Mesenchymal stem cell (in vitro differentiated cells and primary cell): ENCODE measurements around the gene TXNDC11.

Experiments
- DNase-seq: peaks from one replicate; pipeline ENCODE4 v3.0.0-alpha.2; 2013
- H2AFZ ChIP-seq: one replicate; pipeline ENCODE4 v1.6.1; 2013; ENCODE audit warnings: low read depth, mild to moderate bottlenecking, control low read depth, inconsistent platforms, low read length, moderate library complexity
- H2AK5ac ChIP-seq: 2 replicates; pipeline ENCODE4 v1.6.1; 2013; ENCODE audit warnings: low read length, moderate library complexity, mild to moderate bottlenecking, inconsistent platforms; ENCODE audit not compliant: severe bottlenecking
- H2BK120ac ChIP-seq: one replicate; pipeline ENCODE4 v1.6.1; 2013; ENCODE audit warnings: low read depth, mild to moderate bottlenecking, inconsistent platforms, low read length, moderate library complexity
- H2BK12ac ChIP-seq, 2 experiments: one replicate each; pipeline ENCODE4 v1.6.1; 2013; ENCODE audit warnings: inconsistent platforms in 2 of 2, low read length in 2 of 2, mild to moderate bottlenecking in 2 of 2, moderate library complexity in 2 of 2, control low read depth in 1 of 2
- H2BK15ac ChIP-seq: one replicate; pipeline ENCODE4 v1.6.1; 2013; ENCODE audit warnings: mild to moderate bottlenecking, low read depth, inconsistent platforms; ENCODE audit not compliant: poor library complexity, severe bottlenecking
- H2BK5ac ChIP-seq: 2 replicates; pipeline ENCODE4 v1.6.1; 2013; ENCODE audit warnings: low read depth, mild to moderate bottlenecking, low read length, control low read depth, inconsistent platforms; ENCODE audit not compliant: poor library complexity, severe bottlenecking
- H3K14ac ChIP-seq, 2 experiments: one replicate each; pipeline ENCODE4 v1.6.1; 2013; ENCODE audit warnings: inconsistent platforms in 2 of 2, low read length in 2 of 2, control low read depth in 1 of 2, mild to moderate bottlenecking in 1 of 2, moderate library complexity in 1 of 2
- H3K18ac ChIP-seq, 2 experiments: one replicate each; pipeline ENCODE4 v1.6.1; 2013; ENCODE audit warnings: inconsistent platforms in 2 of 2, low read length in 2 of 2, control low read depth in 1 of 2, low read depth in 1 of 2, mild to moderate bottlenecking in 1 of 2
- H3K23ac ChIP-seq, 2 experiments: one replicate each; pipeline ENCODE4 v1.6.1; 2013; ENCODE audit warnings: inconsistent platforms in 2 of 2, low read length in 2 of 2, mild to moderate bottlenecking in 2 of 2, moderate library complexity in 2 of 2, control low read depth in 1 of 2
- H3K27ac ChIP-seq: 2 replicates; pipeline ENCODE4 v1.5.1; 2013; ENCODE audit warnings: mild to moderate bottlenecking, moderate library complexity, low read length, control low read depth, inconsistent platforms; ENCODE audit not compliant: poor library complexity, severe bottlenecking
- H3K27me3 ChIP-seq, 2 experiments: 2 replicates each; pipeline versions ENCODE4 v1.6.1 to v1.7.0; 2013; ENCODE audit warnings: low read length in 2 of 2, mild to moderate bottlenecking in 2 of 2, moderate library complexity in 2 of 2, control low read depth in 1 of 2, inconsistent platforms in 1 of 2; ENCODE audit not compliant: control insufficient read depth in 1 of 2, insufficient read depth in 1 of 2
- H3K36me3 ChIP-seq, 2 experiments: 2 replicates each; pipeline versions ENCODE4 v1.6.1 to v1.7.0; 2013; ENCODE audit warnings: low read length in 2 of 2, control low read depth in 1 of 2, inconsistent platforms in 1 of 2, low read depth in 1 of 2, mild to moderate bottlenecking in 1 of 2; ENCODE audit not compliant: insufficient read depth in 2 of 2, control insufficient read depth in 1 of 2
- H3K4ac ChIP-seq, 2 experiments: one replicate each; pipeline ENCODE4 v1.6.1; 2013; ENCODE audit warnings: inconsistent platforms in 2 of 2, low read length in 2 of 2, mild to moderate bottlenecking in 2 of 2, moderate library complexity in 2 of 2, control low read depth in 1 of 2, low read depth in 1 of 2
- H3K4me1 ChIP-seq: 2 replicates; pipeline ENCODE4 v1.6.1; 2013; ENCODE audit warnings: low read depth, low read length, control low read depth; ENCODE audit not compliant: control insufficient read depth, insufficient read depth
- H3K4me2 ChIP-seq: 2 replicates; pipeline ENCODE4 v1.6.1; 2013; ENCODE audit warnings: low read length, mild to moderate bottlenecking, inconsistent platforms; ENCODE audit not compliant: poor library complexity, severe bottlenecking
- H3K4me3 ChIP-seq, 2 experiments: 2 replicates each; pipeline versions ENCODE4 v1.5.1 to v1.7.0; 2013; ENCODE audit warnings: low read length in 2 of 2, mild to moderate bottlenecking in 2 of 2, control low read depth in 1 of 2, low read depth in 1 of 2; ENCODE audit not compliant: insufficient read depth in 1 of 2
- H3K79me1 ChIP-seq: replicated peaks from 2 replicates; pipeline ENCODE4 v1.6.1; 2013; ENCODE audit warnings: mild to moderate bottlenecking, control low read depth, low read length, inconsistent platforms; ENCODE audit not compliant: poor library complexity, severe bottlenecking
- H3K9ac ChIP-seq: 2 replicates; pipeline ENCODE4 v1.7.0; 2013; ENCODE audit warnings: mild to moderate bottlenecking, low read length, moderate library complexity
- H3K9me3 ChIP-seq: 2 replicates; pipeline ENCODE4 v1.7.0; 2013; ENCODE audit warnings: mild to moderate bottlenecking, low read length; ENCODE audit not compliant: control insufficient read depth
- H4K8ac ChIP-seq: one replicate; pipeline ENCODE4 v1.6.1; 2013; ENCODE audit warnings: inconsistent platforms, mild to moderate bottlenecking, low read length, moderate library complexity
- H4K91ac ChIP-seq: one replicate; pipeline ENCODE4 v1.6.1; 2013; ENCODE audit warnings: mild to moderate bottlenecking, low read length, inconsistent platforms
- WGBS: methylation state at CpG from one replicate; pipeline ENCODE4 v1.1.7; 2013; ENCODE audit warnings: mixed read lengths; 5-methylcytosine and 5-hydroxymethylcytosine counted together

The TXNDC11 gene

DNA sequence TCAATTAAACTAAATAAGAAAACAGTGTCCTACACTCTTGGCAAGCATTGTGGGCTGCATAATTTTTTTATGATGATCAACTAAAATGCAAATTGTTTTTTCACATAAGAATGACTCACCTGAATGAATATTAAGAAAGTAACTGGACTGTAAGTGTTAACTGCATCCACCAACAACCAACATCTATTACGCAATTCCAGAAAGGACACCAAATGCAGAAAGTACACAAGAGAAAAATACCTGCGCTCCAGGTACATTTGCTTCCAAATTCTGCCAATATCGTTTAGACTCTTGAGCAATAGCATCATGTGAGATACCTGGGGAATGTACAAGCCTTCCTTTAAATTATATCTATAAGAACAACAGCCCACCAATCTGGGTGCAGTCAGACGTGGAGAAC is 19.8 kb upstream of the TXNDC11 start:
- no peak overlapping the region for H3K27ac ChIP-seq
- H3K4me3 ChIP-seq = no peak overlapping the region
- H3K27me3 ChIP-seq = no peaks in the 10 kb centered on the region
- H3K4ac ChIP-seq = no peak overlapping the region
- no peak overlapping the region for H3K18ac ChIP-seq
- H3K9me3 ChIP-seq = no peaks in the 10 kb centered on the region
- H3K36me3 ChIP-seq = peaks cover 28 to 95% of the 10 kb centered on the region in 2 experiments
- no peak overlapping the region for H3K14ac ChIP-seq
- no peak overlapping the region for H3K23ac ChIP-seq
- H2BK5ac ChIP-seq = no peak overlapping the region
- H3K9ac ChIP-seq = no peak overlapping the region
- WGBS = 94% methylated on average over 4 of the region's 4 CpGs
- no peak overlapping the region for H4K91ac ChIP-seq
- peaks cover 5% of the 10 kb centered on the region for H3K4me1 ChIP-seq
- peaks cover 11% of the 10 kb centered on the region for H3K79me1 ChIP-seq
- no peak overlapping the region for H2AFZ ChIP-seq
- no peak overlapping the region for H2BK15ac ChIP-seq
- DNase-seq = no peak
- H4K8ac ChIP-seq = no peak overlapping the region
- H2AK5ac ChIP-seq = no peak overlapping the region
- no peak overlapping the region for H2BK120ac ChIP-seq
- no peak overlapping the region for H3K4me2 ChIP-seq
- H2BK12ac ChIP-seq = no peak overlapping the region

DNA sequence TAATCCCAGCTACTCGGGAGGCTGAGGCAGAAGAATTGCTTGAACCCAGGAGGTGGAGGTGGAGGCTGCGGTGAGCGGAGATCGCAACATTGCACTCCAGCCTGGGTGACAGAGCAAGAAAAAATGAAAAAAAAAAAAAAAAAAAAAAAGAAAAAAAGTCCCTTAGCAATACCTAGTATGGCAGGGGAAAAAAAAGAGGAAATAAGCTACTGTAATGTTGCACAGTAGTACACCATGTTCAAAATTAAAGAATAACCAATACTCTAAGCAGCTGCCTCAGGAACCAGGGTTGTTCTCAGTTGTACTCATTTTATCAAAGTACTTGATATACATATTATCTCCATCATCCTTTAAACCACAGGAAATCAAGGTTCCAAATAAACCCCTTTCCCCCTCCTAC is 17.3 kb upstream of the TXNDC11 start:
- peaks cover 7% of the 10 kb centered on the region for H3K79me1 ChIP-seq
- H2AK5ac ChIP-seq = no peak overlapping the region
- H4K8ac ChIP-seq = no peak overlapping the region
- DNase-seq = no peak
- H3K14ac ChIP-seq = no peak overlapping the region
- WGBS = 92% methylated on average over 3 of the region's 4 CpGs
- no peak overlapping the region for H2BK120ac ChIP-seq
- H3K18ac ChIP-seq = no peak overlapping the region
- no peak overlapping the region for H3K27ac ChIP-seq
- no peak overlapping the region for H4K91ac ChIP-seq
- no peak overlapping the region for H3K4me2 ChIP-seq
- H3K9ac ChIP-seq = no peak overlapping the region
- no peaks in the 10 kb centered on the region for H3K27me3 ChIP-seq
- H3K23ac ChIP-seq = no peak overlapping the region
- peaks cover 27 to 91% of the 10 kb centered on the region in 2 experiments for H3K36me3 ChIP-seq
- H3K4me3 ChIP-seq = no peak overlapping the region
- peaks cover 13% of the 10 kb centered on the region for H3K4me1 ChIP-seq
- H2BK5ac ChIP-seq = no peak overlapping the region
- H2AFZ ChIP-seq = no peak overlapping the region
- no peak overlapping the region for H2BK15ac ChIP-seq
- H3K9me3 ChIP-seq = no peaks in the 10 kb centered on the region
- no peak overlapping the region for H3K4ac ChIP-seq
- H2BK12ac ChIP-seq = no peak overlapping the region

- H3K18ac ChIP-seq = no peak overlapping the region
- no peak overlapping the region for H4K8ac ChIP-seq
- no peak overlapping the region for H3K9ac ChIP-seq
- no peak for DNase-seq
- H3K79me1 ChIP-seq = peaks cover 5% of the 10 kb centered on the region
- no peak overlapping the region for H4K91ac ChIP-seq
- no peaks in the 10 kb centered on the region for H3K9me3 ChIP-seq
- no peak overlapping the region for H2BK120ac ChIP-seq
- no peak overlapping the region for H3K4me2 ChIP-seq
- H2BK12ac ChIP-seq = no peak overlapping the region
- peaks cover 27 to 88% of the 10 kb centered on the region in 2 experiments for H3K36me3 ChIP-seq
- no peak overlapping the region for H2BK5ac ChIP-seq
- H3K27me3 ChIP-seq = no peaks in the 10 kb centered on the region
- no peak overlapping the region for H3K14ac ChIP-seq
- peak overlapping the region; percentile 26 for H3K27ac ChIP-seq
- WGBS = 98% methylated on average over 6 of the region's 9 CpGs
- no peak overlapping the region for H2AFZ ChIP-seq
- peaks cover 16% of the 10 kb centered on the region for H3K4me1 ChIP-seq
- no peak overlapping the region for H2BK15ac ChIP-seq
- no peak overlapping the region for H3K4ac ChIP-seq
- no peak overlapping the region for H3K23ac ChIP-seq
- no peak overlapping the region for H3K4me3 ChIP-seq
- peak overlapping the region; percentile 3 for H2AK5ac ChIP-seq
These were observed 16.6 kb upstream of the TXNDC11 start for GRCh38 chr16:11759163-11759834.

GRCh38 chr16:11757671-11758545 is 15.3 kb upstream of the TXNDC11 start:
- Histone ChIP-seq H3K18ac (no peak overlapping the region), H3K4me1 (peaks cover 16% of the 10 kb centered on the region), H4K8ac (no peak overlapping the region), H2BK5ac (no peak overlapping the region), H4K91ac (no peak overlapping the region), H2BK120ac (no peak overlapping the region), H2AK5ac (peak overlapping the region; percentile 84), H3K14ac (no peak overlapping the region), H2AFZ (no peak overlapping the region), H3K4me3 (no peak overlapping the region), H3K79me1 (peaks cover 6% of the 10 kb centered on the region), H2BK15ac (no peak overlapping the region), H3K23ac (no peak overlapping the region), H3K4me2 (peak overlapping the region; percentile 43), H3K9ac (peak overlapping the region; percentile 35), H3K36me3 (peaks cover 30 to 91% of the 10 kb centered on the region in 2 experiments), H2BK12ac (no peak overlapping the region), H3K9me3 (no peaks in the 10 kb centered on the region), H3K4ac (no peak overlapping the region), H3K27me3 (no peaks in the 10 kb centered on the region), H3K27ac (peak overlapping the region; percentile 92)
- peak; percentile 60 for DNase-seq
- WGBS = 91% methylated on average over 9 of the region's 10 CpGs
